GM20000 (cell line): ENCODE data around the gene GLA.
A peak's percentile ranks its signal among the peaks of the same experiment; 100 is the strongest.

ENCODE experiments used
- DNase-seq: peaks from one replicate; pipeline ENCODE4 v3.0.0; 2012; ENCODE audit warnings: low spot score
- TF ChIP-seq, protein P1 (sequence below): IDR thresholded peaks from 2 replicates; pipeline ENCODE4 v1.5.1; 2012; ENCODE audit warnings: mild to moderate bottlenecking, control low read depth; ENCODE audit errors: extremely low read depth, missing control alignments

The GLA gene

DNA sequence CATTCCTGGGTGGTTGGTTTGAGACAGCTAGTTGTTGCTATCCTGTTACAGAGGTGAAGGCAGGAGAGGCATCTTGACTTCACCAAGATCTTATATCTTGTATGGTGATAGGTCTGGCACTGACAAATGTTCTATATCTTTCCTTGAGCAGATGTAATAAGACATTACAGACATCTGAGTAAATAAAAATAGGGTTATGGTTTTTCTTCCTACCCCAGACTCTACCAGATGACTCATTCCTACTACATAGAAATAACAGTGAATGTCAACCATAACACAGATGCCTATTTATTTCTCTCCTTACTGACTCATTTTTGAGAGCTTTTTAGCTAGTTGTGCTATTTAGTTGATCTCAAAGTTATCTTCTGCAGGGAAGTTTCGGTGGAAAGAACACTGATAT lies 22.2 kb upstream of the GLA start:
- peak; percentile 3 for DNase-seq
- TF ChIP-seq, protein P1, sequence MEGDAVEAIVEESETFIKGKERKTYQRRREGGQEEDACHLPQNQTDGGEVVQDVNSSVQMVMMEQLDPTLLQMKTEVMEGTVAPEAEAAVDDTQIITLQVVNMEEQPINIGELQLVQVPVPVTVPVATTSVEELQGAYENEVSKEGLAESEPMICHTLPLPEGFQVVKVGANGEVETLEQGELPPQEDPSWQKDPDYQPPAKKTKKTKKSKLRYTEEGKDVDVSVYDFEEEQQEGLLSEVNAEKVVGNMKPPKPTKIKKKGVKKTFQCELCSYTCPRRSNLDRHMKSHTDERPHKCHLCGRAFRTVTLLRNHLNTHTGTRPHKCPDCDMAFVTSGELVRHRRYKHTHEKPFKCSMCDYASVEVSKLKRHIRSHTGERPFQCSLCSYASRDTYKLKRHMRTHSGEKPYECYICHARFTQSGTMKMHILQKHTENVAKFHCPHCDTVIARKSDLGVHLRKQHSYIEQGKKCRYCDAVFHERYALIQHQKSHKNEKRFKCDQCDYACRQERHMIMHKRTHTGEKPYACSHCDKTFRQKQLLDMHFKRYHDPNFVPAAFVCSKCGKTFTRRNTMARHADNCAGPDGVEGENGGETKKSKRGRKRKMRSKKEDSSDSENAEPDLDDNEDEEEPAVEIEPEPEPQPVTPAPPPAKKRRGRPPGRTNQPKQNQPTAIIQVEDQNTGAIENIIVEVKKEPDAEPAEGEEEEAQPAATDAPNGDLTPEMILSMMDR = no peak

DNA sequence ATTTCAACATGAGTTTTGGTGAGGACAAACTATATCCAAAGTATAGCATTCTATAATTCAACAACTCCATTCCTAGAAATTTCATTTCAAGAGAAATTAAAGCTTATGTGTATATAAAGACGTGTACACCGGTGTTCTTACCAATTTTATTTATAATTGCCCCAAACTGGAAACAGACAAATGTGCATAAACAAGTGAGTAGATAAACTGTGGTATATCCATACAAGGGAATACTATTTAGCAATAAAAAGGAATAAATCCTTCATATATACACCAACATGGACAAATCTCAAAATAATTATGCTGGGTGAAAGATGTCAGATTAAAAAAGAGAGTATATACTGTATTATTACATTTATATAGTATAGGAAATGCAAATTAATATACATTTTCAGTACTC lies 20.2 kb upstream of the GLA start:
- TF ChIP-seq, protein P1 = no peak
- DNase-seq = no peak

DNA sequence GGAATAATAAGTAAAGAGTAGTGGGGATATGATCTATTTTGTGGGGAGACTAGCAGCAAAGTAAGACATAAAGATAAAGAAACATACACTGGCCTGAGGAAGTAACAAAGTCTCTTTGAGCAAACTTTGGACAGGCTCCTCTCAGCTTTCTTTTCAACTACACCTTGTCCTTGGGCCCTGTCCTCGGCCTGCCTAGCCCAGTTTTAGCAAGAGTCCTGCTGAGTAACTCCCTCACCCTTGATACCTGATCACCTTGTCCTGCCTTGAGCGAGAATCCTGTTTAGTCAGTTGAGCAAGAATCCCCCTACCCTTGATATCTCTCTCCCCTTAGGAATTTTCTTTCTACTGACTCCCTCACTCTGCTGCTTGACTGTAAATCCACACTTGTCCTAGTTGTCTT lies 11.8 kb upstream of the GLA start:
- no peak for DNase-seq
- TF ChIP-seq, protein P1 = no peak

DNA sequence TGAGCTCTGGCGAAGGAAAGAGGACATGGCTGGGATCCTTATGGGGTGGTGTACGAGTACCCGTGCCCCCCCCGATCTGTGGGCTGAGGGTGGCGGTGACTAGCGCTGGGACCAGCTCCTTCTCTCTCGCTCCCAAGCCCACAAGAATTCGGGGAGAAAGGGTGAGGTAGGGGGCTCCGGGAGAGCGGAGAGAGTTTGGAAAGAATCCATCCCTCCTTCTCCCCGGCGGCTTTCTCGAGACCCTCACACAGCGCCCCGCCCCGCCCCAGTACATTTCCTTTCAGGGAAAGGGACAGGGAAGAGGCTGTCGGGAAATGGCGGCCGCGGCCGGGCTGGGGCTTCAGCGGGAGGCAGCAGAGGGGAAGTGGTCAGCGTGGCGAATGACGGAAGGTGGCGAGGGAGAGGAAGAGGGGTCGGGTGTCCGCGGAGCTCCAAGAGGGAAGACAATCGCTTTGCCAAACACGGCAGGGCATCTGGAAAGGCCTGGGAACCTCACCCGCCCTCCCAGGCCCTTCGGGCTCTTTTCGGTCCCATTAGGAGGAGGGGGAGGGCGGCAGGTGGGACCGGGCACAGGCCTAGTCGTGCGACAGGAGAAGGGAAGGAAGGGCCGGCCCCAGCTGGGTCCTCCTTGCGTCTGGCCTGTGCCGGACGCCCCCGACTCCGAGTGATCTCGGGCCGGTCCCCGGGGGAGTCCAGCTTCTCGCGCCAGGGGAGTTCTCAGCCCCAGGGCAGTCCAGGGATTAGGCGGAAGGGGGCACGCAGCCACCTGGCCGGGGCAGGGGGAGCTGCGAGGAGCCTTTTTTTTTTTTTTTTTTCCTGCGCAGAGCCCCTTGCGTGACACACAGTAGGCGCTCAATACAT lies 10.5 kb upstream of the GLA start:
- peak; percentile 26 for DNase-seq
- TF ChIP-seq, protein P1 = no peak

DNA sequence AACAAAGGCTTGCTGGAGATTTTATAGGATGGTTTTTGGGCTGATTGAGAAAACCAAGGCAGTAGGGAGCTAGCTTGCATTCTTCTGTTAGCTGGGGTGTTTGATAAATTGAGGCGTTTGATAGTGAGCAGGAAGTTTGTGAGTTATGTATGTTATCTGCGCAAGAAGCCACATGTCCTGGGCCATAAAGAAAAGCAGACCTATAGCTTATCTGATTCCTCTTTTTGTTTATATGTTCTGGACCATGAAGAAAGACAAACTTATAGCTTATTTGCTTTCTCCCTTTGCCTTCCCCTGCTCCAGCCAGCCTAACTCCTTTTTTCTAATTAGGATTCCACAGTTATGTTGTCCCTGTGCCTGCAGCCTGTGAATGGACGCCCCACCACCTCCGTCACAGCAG lies 9.5 kb upstream of the GLA start:
- DNase-seq = no peak
- TF ChIP-seq, protein P1 = no peak

DNA sequence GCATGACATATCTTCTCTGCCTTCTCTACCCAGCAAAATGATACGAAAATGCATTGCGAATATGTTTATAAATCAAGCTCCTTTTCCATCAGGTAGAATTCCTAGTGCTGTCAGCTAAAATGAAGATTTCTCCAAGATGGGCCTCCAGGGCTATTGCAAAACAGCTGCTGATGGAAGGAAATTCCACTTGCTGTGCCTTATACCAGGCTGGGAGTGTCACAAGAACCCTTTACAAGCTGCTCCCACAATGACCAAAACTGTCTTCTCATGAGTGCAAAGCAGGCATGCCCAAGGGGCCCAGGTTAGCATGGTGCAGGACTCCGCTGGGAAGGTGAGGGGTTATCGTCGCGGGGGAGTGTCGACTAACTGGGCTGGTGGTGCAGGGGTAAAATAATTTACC lies 9.0 kb upstream of the GLA start:
- DNase-seq = no peak

More for the DNA sequence above, 9.0 kb upstream of the GLA start:
- TF ChIP-seq, protein P1 = no peak
